HepG2 (cell line): ENCODE data around the gene ARPC3. TPM values are rescaled to one million over a fixed set of nuclear protein-coding genes. Genes with fewer than 3 reads are reported as not detected.

Experiments used
- FIP1L1 ChIP-seq: fragments of 200-400 bp; formaldehyde crosslinking; IDR thresholded peaks from 2 replicates; pipeline ENCODE4 v1.6.1; 2018; ENCODE audit warnings: low read depth, mild to moderate bottlenecking, low read length, moderate library complexity, borderline replicate concordance; ENCODE audit not compliant: insufficient read depth
- HNF4G ChIP-seq, 2 experiments: sonication (generic) in 1 of 2; formaldehyde crosslinking in 1 of 2; IDR thresholded peaks; 2 replicates each; pipeline versions ENCODE4 v1.4.0 to v1.6.1; 2011 to 2020; ENCODE audit warnings: borderline replicate concordance in 2 of 2, low read depth in 2 of 2, mild to moderate bottlenecking in 2 of 2, low read length in 1 of 2, missing genetic modification reagents in 1 of 2, moderate library complexity in 1 of 2
- HNRNPH1 ChIP-seq: fragments of 200-400 bp; formaldehyde crosslinking; optimal IDR thresholded peaks from 2 replicates; pipeline ENCODE3; 2017; ENCODE audit warnings: mild to moderate bottlenecking, low read depth, low read length
- HNRNPK ChIP-seq: fragments of 200-400 bp; formaldehyde crosslinking; IDR thresholded peaks from 2 replicates; pipeline ENCODE4 v1.6.1; 2018; ENCODE audit warnings: low read length, low read depth, moderate library complexity, mild to moderate bottlenecking; ENCODE audit not compliant: poor library complexity, severe bottlenecking
- JDP2 ChIP-seq: sonication (generic); formaldehyde crosslinking; IDR thresholded peaks from 2 replicates; pipeline ENCODE4 v1.8.1; 2022; ENCODE audit warnings: missing genetic modification reagents, borderline replicate concordance
- NBN ChIP-seq: fragments of 450-650 bp; conservative IDR thresholded peaks from 2 replicates; pipeline ENCODE4 v1.6.1; 2017
- RAD51 ChIP-seq: fragments of 450-650 bp; IDR thresholded peaks from 2 replicates; pipeline ENCODE4 v1.6.1; 2016; ENCODE audit warnings: borderline replicate concordance
- REXO4 ChIP-seq: sonication (generic); formaldehyde crosslinking; IDR thresholded peaks from 2 replicates; pipeline ENCODE4 v1.8.0; 2022; ENCODE audit warnings: missing genetic modification reagents, mild to moderate bottlenecking, borderline replicate concordance
- RFX3 ChIP-seq: IDR thresholded peaks from 2 replicates; pipeline ENCODE4 v1.6.1; 2016; ENCODE audit warnings: missing biosample characterization, missing genetic modification reagents
- RXRA ChIP-seq: sonication (generic); formaldehyde crosslinking; IDR thresholded peaks from 2 replicates; pipeline ENCODE4 v1.5.1; 2020; ENCODE audit warnings: missing genetic modification reagents
- SMARCC2 ChIP-seq: fragments of 450-650 bp; IDR thresholded peaks from 2 replicates; pipeline ENCODE4 v1.6.1; 2017; ENCODE audit warnings: antibody characterized with exemption, mild to moderate bottlenecking
- SMYD3 ChIP-seq: sonication (generic); formaldehyde crosslinking; IDR thresholded peaks from 2 replicates; pipeline ENCODE4 v1.8.1; 2023; ENCODE audit warnings: mild to moderate bottlenecking, missing genetic modification reagents
- THYN1 ChIP-seq: sonication (generic); formaldehyde crosslinking; IDR thresholded peaks from 2 replicates; pipeline ENCODE4 v1.8.1; 2023; ENCODE audit warnings: low read depth, mild to moderate bottlenecking, moderate library complexity, missing genetic modification reagents, borderline replicate concordance
- YEATS2 ChIP-seq: sonication (generic); formaldehyde crosslinking; IDR thresholded peaks from 2 replicates; pipeline ENCODE4 v1.4.0; 2020; ENCODE audit warnings: missing genetic modification reagents, borderline replicate concordance
- ZFY ChIP-seq: sonication (generic); formaldehyde crosslinking; IDR thresholded peaks from 2 replicates; pipeline ENCODE4 v1.4.0; 2020; ENCODE audit warnings: missing genetic modification reagents
- ZNF101 ChIP-seq: sonication (generic); formaldehyde crosslinking; IDR thresholded peaks from 2 replicates; pipeline ENCODE4 v1.4.0; 2020; ENCODE audit warnings: mild to moderate bottlenecking, low read depth, missing genetic modification reagents, borderline replicate concordance
- ZNF333 ChIP-seq: sonication (generic); formaldehyde crosslinking; IDR thresholded peaks from 2 replicates; pipeline ENCODE4 v1.4.0; 2020; ENCODE audit warnings: mild to moderate bottlenecking, missing genetic modification reagents, borderline replicate concordance
- ZNF34 ChIP-seq: sonication (generic); formaldehyde crosslinking; IDR thresholded peaks from 2 replicates; pipeline ENCODE4 v1.4.0; 2020; ENCODE audit warnings: mild to moderate bottlenecking, missing genetic modification reagents, borderline replicate concordance
- ZNF382 ChIP-seq: sonication (generic); formaldehyde crosslinking; IDR thresholded peaks from 2 replicates; pipeline ENCODE4 v1.5.0; 2020; ENCODE audit warnings: missing genetic modification reagents, mild to moderate bottlenecking, borderline replicate concordance
- ZNF605 ChIP-seq: sonication (generic); formaldehyde crosslinking; IDR thresholded peaks from 2 replicates; pipeline ENCODE4 v1.8.0; 2022; ENCODE audit warnings: mild to moderate bottlenecking, missing genetic modification reagents
- ZNF670 ChIP-seq: sonication (generic); formaldehyde crosslinking; IDR thresholded peaks from 2 replicates; pipeline ENCODE4 v1.8.0; 2022; ENCODE audit warnings: mild to moderate bottlenecking, missing genetic modification reagents, borderline replicate concordance
- polyA plus RNA-seq, 8 experiments: library from polyadenylated mRNA; depleted of rRNA in 3 of 8; stranded (reverse) in 7 of 8; unstranded in 1 of 8; fragments of >200 nt; fragmentation: Illumina TruSeq in 4 of 8; extraction: Trizol in 4 of 8; gene quantifications; 2 replicates each; pipeline versions ENCODE4 v1.2.1 to v1.2.3, GENCODE V29; 2011 to 2016; ENCODE audit warnings: low read depth in 4 of 8, missing spikeins in 1 of 8, mixed read lengths in 1 of 8; ENCODE audit not compliant: insufficient read depth in 1 of 8
- total RNA-seq, 5 experiments: library from RNA; depleted of rRNA; stranded (reverse); fragments of >200 nt; fragmentation: Illumina TruSeq; extraction: Trizol; gene quantifications; 2 replicates each; pipeline ENCODE4 v1.2.3, GENCODE V29; 2016; ENCODE audit warnings: low read depth in 1 of 5
- TF ChIP-seq, protein P1 (sequence below): sonication (generic); formaldehyde crosslinking; IDR thresholded peaks from 2 replicates; pipeline ENCODE4 v1.8.0; 2022; ENCODE audit warnings: mild to moderate bottlenecking, missing genetic modification reagents; ENCODE audit not compliant: insufficient replicate concordance
- TF ChIP-seq, protein P2 (sequence below): sonication (generic); formaldehyde crosslinking; IDR thresholded peaks from 2 replicates; pipeline ENCODE4 v1.5.0; 2020; ENCODE audit warnings: mild to moderate bottlenecking, missing genetic modification reagents
- TF ChIP-seq, protein P3 (sequence below): IDR thresholded peaks from 2 replicates; pipeline ENCODE4 v1.6.1; 2016; ENCODE audit warnings: missing compliant biosample characterization, missing genetic modification reagents, borderline replicate concordance

The ARPC3 gene
- total and polyA plus RNA-seq, 2 of the 13 experiments (the other 11 are each of a cell fraction or from before 2014, with no cell fraction given), result 32.7 to 234 TPM

DNA sequence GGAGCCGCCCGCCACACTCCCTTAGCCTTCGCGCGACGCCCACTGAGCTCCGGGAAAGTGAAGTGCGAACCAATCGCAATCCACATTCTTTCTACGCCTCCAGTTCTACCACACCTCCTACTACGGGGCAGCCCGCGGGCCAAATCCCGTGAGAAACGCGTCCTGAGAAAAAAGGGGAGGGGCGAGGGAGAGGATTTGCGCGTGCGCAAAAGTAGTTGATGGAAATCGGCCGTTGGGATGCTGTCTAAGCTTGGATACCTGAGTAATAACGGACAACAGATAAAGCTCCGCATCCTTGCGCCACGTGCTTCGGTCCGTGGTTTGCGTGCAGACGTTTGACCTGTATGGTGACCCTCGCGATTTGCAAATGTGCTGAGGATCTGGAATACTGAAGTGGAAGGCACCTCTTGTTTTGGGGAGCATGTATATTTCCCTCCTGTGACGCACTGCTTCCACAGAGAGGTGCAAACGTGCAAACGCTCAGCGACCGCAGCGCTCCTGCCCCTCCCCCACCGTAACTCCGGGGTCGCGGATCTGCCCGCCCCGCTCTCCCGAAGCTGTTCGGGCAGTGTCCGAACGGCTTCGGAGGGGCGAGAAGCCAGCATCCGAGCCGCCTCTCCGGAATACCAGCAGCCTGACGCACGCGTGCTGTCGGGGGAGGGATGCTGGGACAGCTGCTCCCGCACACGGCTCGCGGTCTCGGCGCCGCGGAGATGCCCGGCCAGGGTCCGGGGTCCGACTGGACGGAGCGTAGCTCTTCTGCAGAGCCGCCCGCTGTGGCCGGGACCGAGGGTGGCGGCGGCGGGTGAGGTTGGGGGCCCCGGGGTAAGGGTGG lies 18.3 kb upstream of the ARPC3 start, which contains the start of the genes FAM216A and GPN3 (continued):
- TF ChIP-seq RAD51, result no peak
- TF ChIP-seq ZNF670 (CRISPR knock-in tag), result peak; percentile 73; the same call in 1 of the 2 replicates
- TF ChIP-seq ZNF34 (CRISPR knock-in tag), result peak; percentile 93; the same call in 1 of the 2 replicates
- TF ChIP-seq HNRNPK, result peak; percentile 59
- TF ChIP-seq REXO4 (CRISPR knock-in tag), result peak; percentile 59; the same call in 1 of the 2 replicates
- TF ChIP-seq ZNF382 (CRISPR knock-in tag), result no peak
- no peak for TF ChIP-seq ZNF333 (CRISPR knock-in tag)
- no peak for TF ChIP-seq RFX3
- TF ChIP-seq, protein P1, sequence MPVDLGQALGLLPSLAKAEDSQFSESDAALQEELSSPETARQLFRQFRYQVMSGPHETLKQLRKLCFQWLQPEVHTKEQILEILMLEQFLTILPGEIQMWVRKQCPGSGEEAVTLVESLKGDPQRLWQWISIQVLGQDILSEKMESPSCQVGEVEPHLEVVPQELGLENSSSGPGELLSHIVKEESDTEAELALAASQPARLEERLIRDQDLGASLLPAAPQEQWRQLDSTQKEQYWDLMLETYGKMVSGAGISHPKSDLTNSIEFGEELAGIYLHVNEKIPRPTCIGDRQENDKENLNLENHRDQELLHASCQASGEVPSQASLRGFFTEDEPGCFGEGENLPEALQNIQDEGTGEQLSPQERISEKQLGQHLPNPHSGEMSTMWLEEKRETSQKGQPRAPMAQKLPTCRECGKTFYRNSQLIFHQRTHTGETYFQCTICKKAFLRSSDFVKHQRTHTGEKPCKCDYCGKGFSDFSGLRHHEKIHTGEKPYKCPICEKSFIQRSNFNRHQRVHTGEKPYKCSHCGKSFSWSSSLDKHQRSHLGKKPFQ (CRISPR knock-in tag), result no peak
- peak; percentile 25; the same call in 1 of the 2 replicates for TF ChIP-seq ZNF605 (CRISPR knock-in tag)
- no peak for TF ChIP-seq NBN
- no peak for TF ChIP-seq JDP2 (CRISPR knock-in tag)
- peak; percentile 94 for TF ChIP-seq YEATS2 (CRISPR knock-in tag)
- no peak for TF ChIP-seq SMYD3 (CRISPR knock-in tag)
- TF ChIP-seq FIP1L1, result 0 out of 2 replicates have a peak, but pooled peaks have one; percentile 75
- TF ChIP-seq ZNF101 (CRISPR knock-in tag), result no peak
- TF ChIP-seq HNF4G (IDR thresholded peaks at IDR 0.05; ENCODE audit: borderline replicate concordance, low read depth, low read length), result peak; percentile 64; the same call in 1 of the 2 replicates
- TF ChIP-seq HNF4G (CRISPR knock-in tag; IDR thresholded peaks at IDR 0.05; ENCODE audit: borderline replicate concordance, low read depth), result no peak
- no peak for TF ChIP-seq RXRA (CRISPR knock-in tag)
- TF ChIP-seq, protein P2, sequence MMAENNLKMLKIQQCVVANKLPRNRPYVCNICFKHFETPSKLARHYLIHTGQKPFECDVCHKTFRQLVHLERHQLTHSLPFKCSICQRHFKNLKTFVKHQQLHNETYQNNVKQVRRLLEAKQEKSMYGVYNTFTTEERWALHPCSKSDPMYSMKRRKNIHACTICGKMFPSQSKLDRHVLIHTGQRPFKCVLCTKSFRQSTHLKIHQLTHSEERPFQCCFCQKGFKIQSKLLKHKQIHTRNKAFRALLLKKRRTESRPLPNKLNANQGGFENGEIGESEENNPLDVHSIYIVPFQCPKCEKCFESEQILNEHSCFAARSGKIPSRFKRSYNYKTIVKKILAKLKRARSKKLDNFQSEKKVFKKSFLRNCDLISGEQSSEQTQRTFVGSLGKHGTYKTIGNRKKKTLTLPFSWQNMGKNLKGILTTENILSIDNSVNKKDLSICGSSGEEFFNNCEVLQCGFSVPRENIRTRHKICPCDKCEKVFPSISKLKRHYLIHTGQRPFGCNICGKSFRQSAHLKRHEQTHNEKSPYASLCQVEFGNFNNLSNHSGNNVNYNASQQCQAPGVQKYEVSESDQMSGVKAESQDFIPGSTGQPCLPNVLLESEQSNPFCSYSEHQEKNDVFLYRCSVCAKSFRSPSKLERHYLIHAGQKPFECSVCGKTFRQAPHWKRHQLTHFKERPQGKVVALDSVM (CRISPR knock-in tag), result no peak
- no peak for TF ChIP-seq SMARCC2
- no peak for TF ChIP-seq HNRNPH1
- TF ChIP-seq ZFY (CRISPR knock-in tag), result peak; percentile 55
- TF ChIP-seq THYN1, result no peak
- TF ChIP-seq, protein P3, sequence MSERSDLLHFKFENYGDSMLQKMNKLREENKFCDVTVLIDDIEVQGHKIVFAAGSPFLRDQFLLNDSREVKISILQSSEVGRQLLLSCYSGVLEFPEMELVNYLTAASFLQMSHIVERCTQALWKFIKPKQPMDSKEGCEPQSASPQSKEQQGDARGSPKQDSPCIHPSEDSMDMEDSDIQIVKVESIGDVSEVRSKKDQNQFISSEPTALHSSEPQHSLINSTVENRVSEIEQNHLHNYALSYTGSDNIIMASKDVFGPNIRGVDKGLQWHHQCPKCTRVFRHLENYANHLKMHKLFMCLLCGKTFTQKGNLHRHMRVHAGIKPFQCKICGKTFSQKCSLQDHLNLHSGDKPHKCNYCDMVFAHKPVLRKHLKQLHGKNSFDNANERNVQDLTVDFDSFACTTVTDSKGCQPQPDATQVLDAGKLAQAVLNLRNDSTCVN, result peak; percentile 8; the same call in 1 of the 2 replicates
